Fibroblast of villous mesenchyme (primary cell): ENCODE data around the gene C1QTNF12. TPM values are rescaled to one million over a fixed set of nuclear protein-coding genes. Genes with fewer than 3 reads are reported as not detected.

Source experiments
- DNase-seq: peaks from one replicate; pipeline ENCODE4 v3.0.0-alpha.2; 2010; ENCODE audit warnings: low read depth
- H3K4me3 ChIP-seq: 2 replicates; pipeline ENCODE4 v1.5.1; 2011; ENCODE audit warnings: low read depth, mild to moderate bottlenecking, low read length
- CTCF ChIP-seq: IDR thresholded peaks from 2 replicates; pipeline ENCODE4 v1.5.1; 2012; ENCODE audit warnings: low read depth, mild to moderate bottlenecking, low read length; ENCODE audit not compliant: insufficient read depth
- total RNA-seq: library from RNA; depleted of rRNA; stranded (reverse); fragments of >200 nt; gene quantifications from 2 replicates; pipeline ENCODE4 v1.2.3, GENCODE V29; 2012

C1QTNF12 gene
- total RNA-seq, 1 donor = 0.43 TPM

GRCh38 chr1:1211541-1212441 is 34.7 kb downstream of the C1QTNF12 start:
- no peak overlapping the region for H3K4me3 ChIP-seq
- no peak for TF ChIP-seq CTCF
- DNase-seq = no peak

DNA sequence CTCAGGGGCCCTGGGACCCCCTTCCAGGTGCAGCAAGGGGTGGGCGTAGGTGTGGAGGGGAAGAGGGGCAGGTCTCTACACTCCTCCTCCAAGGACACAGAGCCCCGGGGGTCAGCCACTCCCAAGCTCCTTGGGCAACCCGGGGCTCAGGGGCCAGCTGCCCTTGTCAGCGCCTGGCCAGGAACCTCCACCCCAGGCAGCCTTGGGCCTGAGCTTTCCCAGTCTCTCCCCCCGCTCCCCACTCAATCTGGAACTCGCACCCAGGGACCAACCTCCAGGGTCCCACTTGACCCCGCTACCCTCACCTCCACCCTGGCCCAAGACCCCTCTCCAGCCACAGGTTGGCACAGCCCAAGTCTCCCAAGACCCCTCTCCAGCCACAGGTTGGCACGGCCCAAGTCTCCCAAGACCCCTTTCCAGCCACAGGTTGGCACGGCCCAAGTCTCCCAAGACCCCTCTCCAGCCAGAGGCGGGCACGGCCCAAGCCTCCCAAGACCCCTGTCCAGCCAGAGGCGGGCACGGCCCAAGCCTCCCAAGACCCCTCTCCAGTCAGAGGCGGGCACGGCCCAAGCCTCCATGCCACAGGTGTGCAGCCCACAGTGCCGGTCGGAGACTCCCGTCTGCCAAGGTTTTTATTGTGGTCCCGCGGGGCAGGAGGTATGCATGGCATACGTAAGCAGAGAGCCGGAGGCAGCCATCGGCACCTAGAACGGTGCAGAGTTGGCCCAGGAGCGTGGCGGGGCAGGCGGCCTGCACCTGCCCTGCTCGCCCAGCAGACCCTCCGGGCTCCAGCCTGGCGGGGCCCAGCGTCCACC is 35.6 kb downstream of the C1QTNF12 start:
- DNase-seq = no peak
- TF ChIP-seq CTCF = no peak

DNA sequence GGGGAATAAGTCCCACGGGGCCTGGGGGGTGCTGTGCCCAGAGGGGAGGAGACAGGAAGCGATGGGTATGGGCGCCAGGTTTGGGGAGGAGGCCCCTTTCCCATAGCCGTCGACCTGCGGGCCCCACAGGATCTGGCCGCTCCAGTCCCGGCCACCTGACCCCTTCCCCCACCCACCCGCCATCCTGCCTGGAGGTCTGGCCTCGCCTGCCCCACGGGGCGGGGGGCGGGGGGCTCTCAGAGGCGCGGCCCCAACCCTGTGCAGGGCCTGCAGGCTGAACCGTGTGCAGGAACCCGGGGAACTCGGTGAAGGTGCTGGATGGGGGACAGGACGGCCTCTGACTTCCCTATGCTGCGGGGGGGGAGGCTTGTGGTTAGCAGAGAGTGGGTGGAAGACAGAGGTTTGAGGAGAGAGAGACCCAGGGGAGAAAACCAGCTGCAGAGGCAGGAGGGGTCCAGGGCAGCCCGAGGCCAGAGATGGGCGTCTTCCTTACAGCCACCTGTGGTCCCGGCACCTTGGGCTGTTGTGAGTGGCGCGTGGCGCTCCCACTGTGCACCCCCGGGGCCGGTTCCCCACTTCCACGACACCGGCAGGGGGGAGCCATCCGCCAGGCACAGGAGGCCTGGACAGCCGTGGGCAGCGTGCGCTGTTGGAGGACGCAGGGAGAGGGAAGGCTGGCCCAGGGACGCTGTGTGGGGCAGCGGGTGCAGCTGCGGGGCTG is 37.6 kb downstream of the C1QTNF12 start:
- TF ChIP-seq CTCF = no peak
- no peak overlapping the region for H3K4me3 ChIP-seq
- DNase-seq = peak; percentile 10

More for the DNA sequence above, 35.6 kb downstream of the C1QTNF12 start:
- no peak overlapping the region for H3K4me3 ChIP-seq

DNA sequence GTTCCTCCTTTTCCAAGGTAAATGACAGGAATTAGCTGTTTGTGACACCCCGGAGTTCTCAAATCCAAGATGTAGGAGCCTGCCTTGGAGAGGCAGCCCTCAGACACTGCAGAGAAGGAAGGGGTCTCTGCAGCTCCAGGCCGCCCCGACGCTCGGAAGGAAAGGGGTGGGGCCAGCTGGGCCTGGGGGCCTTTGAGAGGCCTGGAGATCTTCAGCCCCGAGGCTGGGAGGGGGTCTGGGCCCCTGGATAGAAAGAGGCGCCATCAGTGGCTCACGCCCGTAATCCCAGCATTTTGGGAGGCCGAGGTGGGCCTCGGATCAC is 39.0 kb downstream of the C1QTNF12 start:
- no peak for DNase-seq
- TF ChIP-seq CTCF = no peak
- no peak overlapping the region for H3K4me3 ChIP-seq

DNA sequence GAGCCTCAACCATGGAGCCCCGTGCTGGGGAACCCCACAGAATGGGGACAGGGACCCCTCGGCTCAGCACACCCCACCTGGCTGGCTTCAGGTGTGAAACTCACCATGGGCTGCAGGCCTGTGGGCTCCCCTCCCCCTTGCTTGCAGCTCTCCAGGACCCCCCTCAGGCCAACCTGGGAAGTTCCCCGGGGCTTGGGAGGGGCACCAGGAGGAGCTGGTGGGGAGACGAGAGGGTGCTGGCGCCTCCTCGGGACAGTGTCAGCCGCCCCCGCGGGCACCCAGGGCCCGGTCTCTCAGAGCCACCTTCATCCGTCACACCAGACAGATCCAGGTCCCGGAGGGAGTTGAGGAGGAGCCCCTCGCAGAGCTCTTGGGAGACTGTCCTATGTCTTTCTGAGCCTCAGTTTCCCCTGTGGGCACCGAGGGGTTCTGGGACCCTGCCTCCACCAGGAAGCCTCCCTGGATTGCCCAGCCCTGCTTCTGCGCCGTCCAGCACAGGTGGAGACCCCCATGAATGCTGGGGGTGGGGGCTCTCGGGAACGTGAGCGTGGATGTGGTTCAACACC is 39.5 kb downstream of the C1QTNF12 start:
- H3K4me3 ChIP-seq = no peak overlapping the region
- no peak for TF ChIP-seq CTCF
- no peak for DNase-seq

- TF ChIP-seq CTCF = no peak
- H3K4me3 ChIP-seq = no peak within 1 kb of the TSS
Observed at GRCh38 chr1:1206376-1206965, 40.1 kb downstream of the C1QTNF12 start, which contains the start of gene TNFRSF18. TNFRSF18 (minus strand) TSS chr1:1206592; CDS start chr1:1206571, 21 bp downstream.

More at GRCh38 chr1:1206376-1206965, 40.1 kb downstream of the C1QTNF12 start, which contains the start of gene TNFRSF18:
- DNase-seq = no peak
